HepG2 (cell line): ENCODE results near the gene FAM120B. TPM values are rescaled to one million over a fixed set of nuclear protein-coding genes. Genes with fewer than 3 reads are reported as not detected.
A peak's percentile ranks its signal among the peaks of the same experiment; 100 is the strongest.

Source experiments
- ATAC-seq: fragments of 200-7000 bp; cut with Tn5 transposase; 3 replicates; pipeline ENCODE4 v1.9.1; 2020; ENCODE audit warnings: mild to moderate bottlenecking, moderate library complexity
- BruUV-seq: library from RNA; stranded (reverse); fragments of 400-500 nt; replicated peaks from 2 replicates; lab custom pipeline; 2021; lab: Mats Ljungman, UMichigan
- CTCF ChIA-PET: fragments of 300-600 bp; formaldehyde crosslinking; extraction: SDS; loops from one replicate; lab custom pipeline; 2021; ENCODE audit warnings: low total read pairs, inconsistent platforms, low intra/inter-chr PET ratio; lab: Yijun Ruan, JAX
- POLR2A ChIA-PET: fragments of 350-600 bp; sonication (Branson Sonifier 250); formaldehyde crosslinking; loops from one replicate; lab custom pipeline; 2020; ENCODE audit warnings: antibody characterized with exemption, inconsistent platforms; lab: Yijun Ruan, JAX
- DNase-seq: peaks from one replicate; pipeline ENCODE4 v3.0.0-alpha.2; 2015; ENCODE audit warnings: low spot score
- FAIRE-seq: peaks from 3 replicates; lab custom pipeline; 2011; peaks lifted over from hg19 to GRCh38; lab: Jason Lieb, UNC
- H2AFZ ChIP-seq: one replicate; pipeline ENCODE4 v1.6.1; 2011; ENCODE audit warnings: low read length, inconsistent platforms
- H3K27ac ChIP-seq: fragments of 300-600 bp; 3 replicates; pipeline ENCODE4 v1.8.0; 2011; ENCODE audit warnings: mixed run types, mild to moderate bottlenecking, mixed read lengths, low read length, inconsistent platforms; ENCODE audit not compliant: insufficient read depth; ENCODE audit errors: extremely low read length
- H3K27me3 ChIP-seq, 2 experiments: fragments of 200-600 bp in 1 of 2; 2 replicates in 1 of 2; 3 replicates in 1 of 2; pipeline versions ENCODE4 v1.6.0 to v1.8.0; 2011; ENCODE audit warnings: low read length in 2 of 2, mild to moderate bottlenecking in 2 of 2, moderate library complexity in 2 of 2, inconsistent platforms in 1 of 2; ENCODE audit not compliant: insufficient read depth in 2 of 2, control insufficient read depth in 1 of 2
- H3K36me3 ChIP-seq, 2 experiments: fragments of 200-600 bp in 1 of 2; replicated peaks in 1 of 2; 2 replicates in 1 of 2; 3 replicates in 1 of 2; pipeline versions ENCODE4 v1.5.1 to v1.8.0; 2011; ENCODE audit warnings: low read length in 2 of 2, inconsistent platforms in 1 of 2; ENCODE audit not compliant: insufficient read depth in 2 of 2, control insufficient read depth in 1 of 2
- H3K4me1 ChIP-seq: 2 replicates; pipeline ENCODE4 v1.5.1; 2012; ENCODE audit warnings: low read length, inconsistent platforms; ENCODE audit not compliant: insufficient read depth
- H3K4me2 ChIP-seq: 2 replicates; pipeline ENCODE4 v1.6.0; 2011; ENCODE audit warnings: low read depth, low read length, inconsistent platforms
- H3K4me3 ChIP-seq, 3 experiments: fragments of 200-600 bp in 1 of 3; sonication (generic), shearing (Covaris generic) in 1 of 3; replicated peaks in 1 of 3; 2 replicates each; pipeline ENCODE4 v1.5.1; 2011 to 2016; ENCODE audit warnings: low read length in 3 of 3, inconsistent platforms in 2 of 3, low read depth in 2 of 3, mild to moderate bottlenecking in 2 of 3, control low read depth in 1 of 3, mixed read lengths in 1 of 3; ENCODE audit not compliant: insufficient read depth in 1 of 3
- H3K79me2 ChIP-seq: one replicate; pipeline ENCODE4 v1.6.1; 2011; ENCODE audit warnings: low read length, inconsistent platforms; ENCODE audit not compliant: insufficient read depth
- H3K9ac ChIP-seq: 2 replicates; pipeline ENCODE4 v1.6.0; 2011; ENCODE audit warnings: mild to moderate bottlenecking, low read depth, low read length, inconsistent platforms; ENCODE audit not compliant: insufficient read depth
- H3K9me3 ChIP-seq: 2 replicates; pipeline ENCODE4 v1.5.1; 2012; ENCODE audit warnings: mild to moderate bottlenecking, low read length
- H4K20me1 ChIP-seq: 2 replicates; pipeline ENCODE4 v1.6.0; 2011; ENCODE audit warnings: inconsistent platforms, mild to moderate bottlenecking, low read length, moderate library complexity; ENCODE audit not compliant: insufficient read depth
- FOXM1 ChIP-seq: sonication (generic); formaldehyde crosslinking; IDR thresholded peaks from 2 replicates; pipeline ENCODE4 v1.5.0; 2020; ENCODE audit warnings: missing genetic modification reagents
- KDM5A ChIP-seq: fragments of 200-600 bp; sonication (generic); IDR thresholded peaks from 2 replicates; pipeline ENCODE4 v1.7.0; 2018; ENCODE audit warnings: antibody characterized with exemption, mild to moderate bottlenecking, low read length, borderline replicate concordance
- PHF5A ChIP-seq: IDR thresholded peaks from one replicate; pipeline ENCODE4 v1.6.1; 2018; ENCODE audit warnings: low read depth, missing genetic modification reagents; ENCODE audit not compliant: unreplicated experiment
- TBX3 ChIP-seq: fragments of 450-650 bp; IDR thresholded peaks from 2 replicates; pipeline ENCODE4 v1.6.1; 2017; ENCODE audit warnings: antibody characterized with exemption, mild to moderate bottlenecking, inconsistent platforms, borderline replicate concordance
- ZNF234 ChIP-seq: sonication (generic); formaldehyde crosslinking; conservative IDR thresholded peaks from 2 replicates; pipeline ENCODE4 v1.5.1; 2020; ENCODE audit warnings: mild to moderate bottlenecking, missing genetic modification reagents
- ZNF335 ChIP-seq: sonication (generic); formaldehyde crosslinking; IDR thresholded peaks from 2 replicates; pipeline ENCODE4 v1.4.0; 2020; ENCODE audit warnings: missing genetic modification reagents
- ZNF337 ChIP-seq: sonication (generic); formaldehyde crosslinking; IDR thresholded peaks from 2 replicates; pipeline ENCODE4 v1.5.1; 2020; ENCODE audit warnings: missing genetic modification reagents, low read depth, mild to moderate bottlenecking, borderline replicate concordance
- ZNF34 ChIP-seq: sonication (generic); formaldehyde crosslinking; IDR thresholded peaks from 2 replicates; pipeline ENCODE4 v1.4.0; 2020; ENCODE audit warnings: mild to moderate bottlenecking, missing genetic modification reagents, borderline replicate concordance
- ZNF550 ChIP-seq: sonication (generic); formaldehyde crosslinking; IDR thresholded peaks from 2 replicates; pipeline ENCODE4 v1.4.0; 2020; ENCODE audit warnings: mild to moderate bottlenecking, missing genetic modification reagents, borderline replicate concordance
- ZNF781 ChIP-seq: sonication (generic); formaldehyde crosslinking; IDR thresholded peaks from 2 replicates; pipeline ENCODE4 v1.5.1; 2020; ENCODE audit warnings: borderline replicate concordance, mild to moderate bottlenecking, missing genetic modification reagents; ENCODE audit errors: not compliant biosample characterization
- ZNF816 ChIP-seq: sonication (generic); formaldehyde crosslinking; IDR thresholded peaks from 2 replicates; pipeline ENCODE4 v1.8.0; 2022; ENCODE audit warnings: missing genetic modification reagents, mild to moderate bottlenecking, borderline replicate concordance
- ZNF850 ChIP-seq: sonication (generic); formaldehyde crosslinking; conservative IDR thresholded peaks from 2 replicates; pipeline ENCODE4 v1.9.0; 2021; ENCODE audit warnings: mild to moderate bottlenecking, missing genetic modification reagents
- ZSCAN29 ChIP-seq: sonication (generic); formaldehyde crosslinking; conservative IDR thresholded peaks from 2 replicates; pipeline ENCODE4 v1.4.0; 2020; ENCODE audit warnings: mild to moderate bottlenecking, missing genetic modification reagents
- WGBS: methylation state at CpG from one replicate; pipeline ENCODE4 v1.1.6; 2017; ENCODE audit warnings: low lambda C conversion rate; 5-methylcytosine and 5-hydroxymethylcytosine counted together
- in situ Hi-C: cut with HindIII; loops from 2 replicates; pipeline ENCODE4 v1.10.0; 2017; ENCODE audit warnings: low pct_unique_long_range_greater_than_20kb; ENCODE audit not compliant: extremely low pct_ligation_motif_present
- intact Hi-C: fragments of 100-400 bp; cut with micrococcal nuclease; formaldehyde crosslinking; loops from one replicate; pipeline ENCODE4 v1.10.0; 2022; ENCODE audit not compliant: unreplicated experiment
- polyA plus RNA-seq, 8 experiments: library from polyadenylated mRNA; depleted of rRNA in 3 of 8; stranded (reverse) in 7 of 8; unstranded in 1 of 8; fragments of >200 nt; fragmentation: Illumina TruSeq in 4 of 8; extraction: Trizol in 4 of 8; gene quantifications; 2 replicates each; pipeline versions ENCODE4 v1.2.1 to v1.2.3, GENCODE V29; 2011 to 2016; ENCODE audit warnings: low read depth in 4 of 8, missing spikeins in 1 of 8, mixed read lengths in 1 of 8; ENCODE audit not compliant: insufficient read depth in 1 of 8
- total RNA-seq, 5 experiments: library from RNA; depleted of rRNA; stranded (reverse); fragments of >200 nt; fragmentation: Illumina TruSeq; extraction: Trizol; gene quantifications; 2 replicates each; pipeline ENCODE4 v1.2.3, GENCODE V29; 2016; ENCODE audit warnings: low read depth in 1 of 5
- TF ChIP-seq, protein P1 (sequence below): sonication (generic); formaldehyde crosslinking; IDR thresholded peaks from 2 replicates; pipeline ENCODE4 v1.5.0; 2020; ENCODE audit warnings: mild to moderate bottlenecking, missing genetic modification reagents
- TF ChIP-seq, protein P2 (sequence below): sonication (generic); formaldehyde crosslinking; conservative IDR thresholded peaks from 2 replicates; pipeline ENCODE4 v1.5.0; 2020; ENCODE audit warnings: missing genetic modification reagents
- TF ChIP-seq, protein P3 (sequence below): sonication (generic); formaldehyde crosslinking; conservative IDR thresholded peaks from 2 replicates; pipeline ENCODE4 v1.8.0; 2022; ENCODE audit warnings: mild to moderate bottlenecking, moderate library complexity, missing genetic modification reagents

FAM120B gene
- total and polyA plus RNA-seq, 2 of the 13 experiments (the other 11 are each of a cell fraction or from before 2014, with no cell fraction given) = 9.2 to 10.7 TPM

DNA sequence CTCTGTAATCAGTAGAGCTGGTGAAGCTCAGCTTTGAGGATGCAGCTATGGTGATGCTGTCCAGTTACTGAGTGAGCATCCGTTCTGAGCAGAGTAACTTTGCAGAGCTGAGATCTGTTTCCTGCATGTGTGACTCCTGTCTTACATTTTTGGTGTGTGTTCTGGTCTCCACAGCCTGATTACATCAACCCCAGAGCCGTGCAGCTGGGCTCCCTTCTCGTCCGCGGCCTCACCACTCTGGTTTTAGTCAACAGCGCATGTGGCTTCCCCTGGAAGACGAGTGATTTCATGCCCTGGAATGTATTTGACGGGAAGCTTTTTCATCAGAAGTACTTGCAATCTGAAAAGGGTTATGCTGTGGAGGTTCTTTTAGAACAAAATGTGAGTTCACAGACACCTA is 81.6 kb downstream of the FAM120B start (continued):
- TF ChIP-seq, protein P1, sequence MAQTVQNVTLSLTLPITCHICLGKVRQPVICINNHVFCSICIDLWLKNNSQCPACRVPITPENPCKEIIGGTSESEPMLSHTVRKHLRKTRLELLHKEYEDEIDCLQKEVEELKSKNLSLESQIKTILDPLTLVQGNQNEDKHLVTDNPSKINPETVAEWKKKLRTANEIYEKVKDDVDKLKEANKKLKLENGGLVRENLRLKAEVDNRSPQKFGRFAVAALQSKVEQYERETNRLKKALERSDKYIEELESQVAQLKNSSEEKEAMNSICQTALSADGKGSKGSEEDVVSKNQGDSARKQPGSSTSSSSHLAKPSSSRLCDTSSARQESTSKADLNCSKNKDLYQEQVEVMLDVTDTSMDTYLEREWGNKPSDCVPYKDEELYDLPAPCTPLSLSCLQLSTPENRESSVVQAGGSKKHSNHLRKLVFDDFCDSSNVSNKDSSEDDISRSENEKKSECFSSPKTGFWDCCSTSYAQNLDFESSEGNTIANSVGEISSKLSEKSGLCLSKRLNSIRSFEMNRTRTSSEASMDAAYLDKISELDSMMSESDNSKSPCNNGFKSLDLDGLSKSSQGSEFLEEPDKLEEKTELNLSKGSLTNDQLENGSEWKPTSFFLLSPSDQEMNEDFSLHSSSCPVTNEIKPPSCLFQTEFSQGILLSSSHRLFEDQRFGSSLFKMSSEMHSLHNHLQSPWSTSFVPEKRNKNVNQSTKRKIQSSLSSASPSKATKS (CRISPR knock-in tag) = no peak
- no peak for TF ChIP-seq TBX3
- TF ChIP-seq ZNF781 = no peak

DNA sequence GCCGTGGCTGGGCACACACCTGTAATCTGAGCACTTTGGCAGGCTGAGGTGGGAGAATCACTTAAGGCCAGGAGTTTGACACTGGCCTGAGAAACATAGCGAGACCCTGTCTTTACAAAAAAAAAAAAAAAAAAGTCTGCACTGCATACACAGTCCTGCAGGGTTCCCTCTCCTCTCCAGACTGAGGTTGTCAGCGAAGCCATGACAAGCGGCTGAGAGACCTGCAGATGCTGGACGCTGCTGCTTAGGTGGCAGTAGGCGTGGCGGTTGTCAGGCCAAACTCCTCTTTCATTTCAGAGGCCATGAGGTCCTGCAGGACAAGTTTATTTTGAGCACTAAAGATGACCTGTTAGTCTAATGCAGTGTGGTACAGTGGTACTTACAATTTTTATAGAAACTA is 86.5 kb downstream of the FAM120B start:
- ATAC-seq (peak; percentile 55), FAIRE-seq (no peak), DNase-seq (no peak)
- H4K20me1 ChIP-seq = no peaks in the 10 kb centered on the region
- BruUV-seq = no TSS peak
- CTCF ChIA-PET = no interaction called here
- no peaks in the 10 kb centered on the region for H3K4me1 ChIP-seq
- in situ Hi-C loops (no loop called here), intact Hi-C loops (no loop called here)
- no peak overlapping the region for H3K27ac ChIP-seq
- peaks cover 30 to 56% of the 10 kb centered on the region in 2 experiments for H3K36me3 ChIP-seq
- H3K9ac ChIP-seq = no peak overlapping the region
- POLR2A ChIA-PET = no interaction called here
- H3K9me3 ChIP-seq = no peaks in the 10 kb centered on the region
- H3K27me3 ChIP-seq = no peaks in the 10 kb centered on the region
- H3K79me2 ChIP-seq = no peaks in the 10 kb centered on the region
- no peak for TF ChIP-seq ZSCAN29 (CRISPR knock-in tag)
- no peak for TF ChIP-seq ZNF234 (CRISPR knock-in tag)
- TF ChIP-seq, protein P2, sequence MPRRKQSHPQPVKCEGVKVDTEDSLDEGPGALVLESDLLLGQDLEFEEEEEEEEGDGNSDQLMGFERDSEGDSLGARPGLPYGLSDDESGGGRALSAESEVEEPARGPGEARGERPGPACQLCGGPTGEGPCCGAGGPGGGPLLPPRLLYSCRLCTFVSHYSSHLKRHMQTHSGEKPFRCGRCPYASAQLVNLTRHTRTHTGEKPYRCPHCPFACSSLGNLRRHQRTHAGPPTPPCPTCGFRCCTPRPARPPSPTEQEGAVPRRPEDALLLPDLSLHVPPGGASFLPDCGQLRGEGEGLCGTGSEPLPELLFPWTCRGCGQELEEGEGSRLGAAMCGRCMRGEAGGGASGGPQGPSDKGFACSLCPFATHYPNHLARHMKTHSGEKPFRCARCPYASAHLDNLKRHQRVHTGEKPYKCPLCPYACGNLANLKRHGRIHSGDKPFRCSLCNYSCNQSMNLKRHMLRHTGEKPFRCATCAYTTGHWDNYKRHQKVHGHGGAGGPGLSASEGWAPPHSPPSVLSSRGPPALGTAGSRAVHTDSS (CRISPR knock-in tag) = no peak
- TF ChIP-seq FOXM1 (CRISPR knock-in tag) = no peak
- no peak for TF ChIP-seq ZNF337 (CRISPR knock-in tag)
- TF ChIP-seq ZNF550 (CRISPR knock-in tag) = no peak
- TF ChIP-seq ZNF816 = no peak
- TF ChIP-seq, protein P1 (CRISPR knock-in tag) = no peak
- TF ChIP-seq KDM5A = no peak
- TF ChIP-seq, protein P3, sequence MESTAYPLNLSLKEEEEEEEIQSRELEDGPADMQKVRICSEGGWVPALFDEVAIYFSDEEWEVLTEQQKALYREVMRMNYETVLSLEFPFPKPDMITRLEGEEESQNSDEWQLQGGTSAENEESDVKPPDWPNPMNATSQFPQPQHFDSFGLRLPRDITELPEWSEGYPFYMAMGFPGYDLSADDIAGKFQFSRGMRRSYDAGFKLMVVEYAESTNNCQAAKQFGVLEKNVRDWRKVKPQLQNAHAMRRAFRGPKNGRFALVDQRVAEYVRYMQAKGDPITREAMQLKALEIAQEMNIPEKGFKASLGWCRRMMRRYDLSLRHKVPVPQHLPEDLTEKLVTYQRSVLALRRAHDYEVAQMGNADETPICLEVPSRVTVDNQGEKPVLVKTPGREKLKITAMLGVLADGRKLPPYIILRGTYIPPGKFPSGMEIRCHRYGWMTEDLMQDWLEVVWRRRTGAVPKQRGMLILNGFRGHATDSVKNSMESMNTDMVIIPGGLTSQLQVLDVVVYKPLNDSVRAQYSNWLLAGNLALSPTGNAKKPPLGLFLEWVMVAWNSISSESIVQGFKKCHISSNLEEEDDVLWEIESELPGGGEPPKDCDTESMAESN = no peak
- no peak for TF ChIP-seq ZNF850 (CRISPR knock-in tag)
- no peak for TF ChIP-seq ZNF335
- no peak for TF ChIP-seq PHF5A (CRISPR knock-in tag)
- no peak for TF ChIP-seq ZNF34 (CRISPR knock-in tag)
- no peak overlapping the region for H3K4me3 ChIP-seq
- H3K4me2 ChIP-seq = no peak overlapping the region
- WGBS = 93% methylated on average over 7 of the region's 7 CpGs
- H2AFZ ChIP-seq = no peak overlapping the region
